Endothelial cell of umbilical vein (primary cell): Measurements from ENCODE around the gene SIVA1. TPM values are rescaled to one million over a fixed set of nuclear protein-coding genes. Genes with fewer than 3 reads are reported as not detected.

Experiments
- BruUV-seq: library from RNA; stranded (reverse); fragments of 400-500 nt; replicated peaks from 2 replicates; lab custom pipeline; 2021; lab: Mats Ljungman, UMichigan
- CTCF ChIA-PET: fragments of 300-600, 350-600 bp; sonication (Branson Sonifier 250); formaldehyde crosslinking; loops from one replicate; lab custom pipeline; 2021; ENCODE audit warnings: antibody characterized with exemption, inconsistent platforms; lab: Charles Lee
- POLR2A ChIA-PET: fragments of 300-600, 350-600 bp; sonication (Branson Sonifier 250); formaldehyde crosslinking; loops from one replicate; lab custom pipeline; 2021; ENCODE audit warnings: antibody characterized with exemption, inconsistent platforms; lab: Charles Lee
- DNase-seq: peaks from one replicate; pipeline ENCODE4 v3.0.0-alpha.2; 2011; ENCODE audit warnings: low read depth, low spot score
- FAIRE-seq: peaks from 2 replicates; lab custom pipeline; 2011; peaks lifted over from hg19 to GRCh38; lab: Jason Lieb, UNC
- H2AFZ ChIP-seq: 2 replicates; pipeline ENCODE4 v1.6.0; 2012; ENCODE audit warnings: low read depth, low read length, control low read depth, inconsistent platforms
- H3K27ac ChIP-seq: 2 replicates; pipeline ENCODE4 v1.5.1; 2011; ENCODE audit warnings: low read depth, mild to moderate bottlenecking, control low read depth, low read length, moderate library complexity; ENCODE audit not compliant: insufficient read depth
- H3K27me3 ChIP-seq, 2 experiments: 2 replicates each; pipeline versions ENCODE4 v1.6.0 to v1.6.1; 2011; ENCODE audit warnings: low read length in 2 of 2, mixed read lengths in 1 of 2; ENCODE audit not compliant: control insufficient read depth in 2 of 2, insufficient read depth in 2 of 2
- H3K36me3 ChIP-seq, 2 experiments: 2 replicates in 1 of 2; 3 replicates in 1 of 2; pipeline ENCODE4 v1.5.1; 2011; ENCODE audit warnings: low read length in 2 of 2, mild to moderate bottlenecking in 1 of 2, moderate library complexity in 1 of 2; ENCODE audit not compliant: control insufficient read depth in 2 of 2, insufficient read depth in 2 of 2; ENCODE audit errors: extremely low read depth in 1 of 2
- H3K4me1 ChIP-seq: 3 replicates; pipeline ENCODE4 v1.5.1; 2011; ENCODE audit warnings: mild to moderate bottlenecking, low read length; ENCODE audit not compliant: control insufficient read depth, insufficient read depth; ENCODE audit errors: extremely low read depth
- H3K4me2 ChIP-seq: 2 replicates; pipeline ENCODE4 v1.6.1; 2011; ENCODE audit warnings: low read length, control low read depth, mixed read lengths; ENCODE audit not compliant: insufficient read depth
- H3K4me3 ChIP-seq, 3 experiments: fragments of 200-600 bp in 1 of 3; sonication (generic), shearing (Covaris generic) in 1 of 3; replicated peaks in 1 of 3; 2 replicates each; pipeline ENCODE4 v1.5.1; 2011 to 2016; ENCODE audit warnings: control low read depth in 3 of 3, low read length in 3 of 3, mild to moderate bottlenecking in 2 of 3, inconsistent platforms in 1 of 3, low read depth in 1 of 3, moderate library complexity in 1 of 3; ENCODE audit not compliant: insufficient read depth in 1 of 3
- H3K79me2 ChIP-seq: 2 replicates; pipeline ENCODE4 v1.6.0; 2012; ENCODE audit warnings: low read length, inconsistent platforms; ENCODE audit not compliant: control insufficient read depth, insufficient read depth
- H3K9ac ChIP-seq: replicated peaks from 2 replicates; pipeline ENCODE3; 2011; ENCODE audit warnings: low read length, control low read depth; ENCODE audit not compliant: insufficient read depth; ENCODE audit errors: extremely low read depth
- H3K9me1 ChIP-seq: replicated peaks from 3 replicates; pipeline ENCODE4 v1.6.0; 2011; ENCODE audit warnings: mild to moderate bottlenecking, low read length; ENCODE audit not compliant: control insufficient read depth, insufficient read depth; ENCODE audit errors: extremely low read depth
- H3K9me3 ChIP-seq: replicated peaks from 2 replicates; pipeline ENCODE4 v1.5.1; 2012; ENCODE audit warnings: low read length, inconsistent platforms; ENCODE audit not compliant: control insufficient read depth, insufficient read depth
- H4K20me1 ChIP-seq: replicated peaks from 2 replicates; pipeline ENCODE3; 2011; ENCODE audit warnings: mild to moderate bottlenecking, low read length; ENCODE audit not compliant: control insufficient read depth, insufficient read depth; ENCODE audit errors: extremely low read depth
- EZH2 ChIP-seq: IDR thresholded peaks from 2 replicates; pipeline ENCODE4 v1.6.1; 2012; ENCODE audit warnings: borderline replicate concordance, low read depth, mild to moderate bottlenecking, moderate library complexity, low read length, inconsistent platforms; ENCODE audit not compliant: severe bottlenecking
- FOS ChIP-seq: IDR thresholded peaks from 2 replicates; pipeline ENCODE4 v1.6.1; 2011; ENCODE audit warnings: mild to moderate bottlenecking, low read length, moderate library complexity, borderline replicate concordance; ENCODE audit not compliant: insufficient read depth
- GATA2 ChIP-seq: IDR thresholded peaks from 2 replicates; pipeline ENCODE4 v1.7.0; 2011; ENCODE audit warnings: low read depth, mild to moderate bottlenecking, moderate library complexity, mixed read lengths, low read length; ENCODE audit not compliant: insufficient read length, insufficient read depth
- JUN ChIP-seq: IDR thresholded peaks from 2 replicates; pipeline ENCODE4 v1.6.1; 2011; ENCODE audit warnings: borderline replicate concordance, low read depth; ENCODE audit not compliant: insufficient read length, insufficient read depth
- MAX ChIP-seq: IDR thresholded peaks from 2 replicates; pipeline ENCODE4 v1.6.1; 2011; ENCODE audit not compliant: insufficient read depth, insufficient read length
- MYC ChIP-seq: IDR thresholded peaks from one replicate; pipeline ENCODE4 v1.6.1; 2011; ENCODE audit warnings: mild to moderate bottlenecking, low read depth, low read length
- POLR2A ChIP-seq: IDR thresholded peaks from 2 replicates; pipeline ENCODE4 v1.6.1; 2012; ENCODE audit warnings: low read depth, mild to moderate bottlenecking, control low read depth, low read length
- POLR2AphosphoS5 ChIP-seq: IDR thresholded peaks from 2 replicates; pipeline ENCODE4 v1.6.1; 2012; ENCODE audit warnings: low read depth, mild to moderate bottlenecking, control low read depth, low read length, moderate library complexity; ENCODE audit not compliant: insufficient read depth
- dilution Hi-C: fragments of 300-500 bp; cut with MboI; formaldehyde crosslinking; loops from one replicate; pipeline ENCODE4 v1.15.0; 2019; ENCODE audit warnings: low sequenced_read_pairs; ENCODE audit not compliant: extremely low pct_ligation_motif_present
- intact Hi-C: fragments of 100-400 bp; cut with micrococcal nuclease; formaldehyde crosslinking; loops from one replicate; pipeline ENCODE4 v1.10.0; 2022
- polyA plus RNA-seq, 4 experiments: library from polyadenylated mRNA; depleted of rRNA in 3 of 4; stranded (reverse) in 3 of 4; unstranded in 1 of 4; fragments of >200 nt; gene quantifications; 2 replicates each; pipeline versions ENCODE4 v1.2.1 to v1.2.3, GENCODE V29; 2011 to 2012; ENCODE audit warnings: missing spikeins in 1 of 4
- total RNA-seq: library from RNA; stranded (reverse); gene quantifications from 2 replicates; pipeline ENCODE4 v1.2.3, GENCODE V29; 2021
- TF ChIP-seq, protein P1 (sequence below), 2 donors: IDR thresholded peaks; 1 replicate in 1 of 2; 2 replicates in 1 of 2; pipeline ENCODE4 v1.5.1; 2011; ENCODE audit warnings: low read length in 2 of 2, mild to moderate bottlenecking in 2 of 2, moderate library complexity in 2 of 2, control low read depth in 1 of 2, inconsistent platforms in 1 of 2, low read depth in 1 of 2; ENCODE audit not compliant: insufficient read depth in 1 of 2; ENCODE audit errors: extremely low read depth in 1 of 2

The SIVA1 gene
- total and polyA plus RNA-seq, 2 donors (not counting 3 experiments of a cell fraction or from before 2014, with no cell fraction given), result 101 to 299 TPM

DNA sequence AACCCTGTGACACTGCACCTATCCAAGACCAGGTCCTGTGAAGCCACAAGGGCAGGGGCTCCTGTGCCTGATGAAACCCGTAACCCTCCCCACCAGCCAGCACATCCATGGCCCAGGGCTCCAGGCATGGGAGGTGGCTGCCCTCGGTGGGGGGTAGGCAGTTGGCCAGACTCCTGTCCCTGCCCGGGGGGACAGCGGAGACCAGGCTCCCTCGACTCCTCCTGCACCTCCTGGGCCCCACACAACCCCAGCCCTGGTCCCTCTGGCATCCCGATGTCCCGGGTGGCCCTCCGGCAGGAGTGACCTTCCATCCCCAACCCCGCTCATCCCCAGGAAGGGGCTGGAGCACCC, 31.2 kb downstream of the SIVA1 start:
- ChIA-PET POLR2A (no interaction called here), CTCF (no interaction called here)
- Histone ChIP-seq H3K27me3 (no peaks in the 10 kb centered on the region), H3K4me2 (no peak overlapping the region), H3K4me3 (no peak overlapping the region), H3K27ac (no peak overlapping the region), H4K20me1 (no peaks in the 10 kb centered on the region), H3K9me3 (no peaks in the 10 kb centered on the region), H2AFZ (no peak overlapping the region), H3K9ac (no peak overlapping the region), H3K36me3 (peaks cover 2 to 15% of the 10 kb centered on the region in 2 experiments), H3K9me1 (no peaks in the 10 kb centered on the region), H3K4me1 (no peaks in the 10 kb centered on the region), H3K79me2 (peaks cover 21% of the 10 kb centered on the region)
- BruUV-seq, result no TSS peak
- DNase-seq, result no peak
- intact Hi-C loops (no loop called here), dilution Hi-C loops (no loop called here)
- TF ChIP-seq POLR2AphosphoS5, result no peak
- no peak for TF ChIP-seq EZH2
- no peak for TF ChIP-seq POLR2A
- no peak for TF ChIP-seq MYC
- TF ChIP-seq GATA2, result no peak
- no peak for TF ChIP-seq JUN
- TF ChIP-seq FOS, result no peak
- TF ChIP-seq MAX, result no peak
- TF ChIP-seq, protein P1, sequence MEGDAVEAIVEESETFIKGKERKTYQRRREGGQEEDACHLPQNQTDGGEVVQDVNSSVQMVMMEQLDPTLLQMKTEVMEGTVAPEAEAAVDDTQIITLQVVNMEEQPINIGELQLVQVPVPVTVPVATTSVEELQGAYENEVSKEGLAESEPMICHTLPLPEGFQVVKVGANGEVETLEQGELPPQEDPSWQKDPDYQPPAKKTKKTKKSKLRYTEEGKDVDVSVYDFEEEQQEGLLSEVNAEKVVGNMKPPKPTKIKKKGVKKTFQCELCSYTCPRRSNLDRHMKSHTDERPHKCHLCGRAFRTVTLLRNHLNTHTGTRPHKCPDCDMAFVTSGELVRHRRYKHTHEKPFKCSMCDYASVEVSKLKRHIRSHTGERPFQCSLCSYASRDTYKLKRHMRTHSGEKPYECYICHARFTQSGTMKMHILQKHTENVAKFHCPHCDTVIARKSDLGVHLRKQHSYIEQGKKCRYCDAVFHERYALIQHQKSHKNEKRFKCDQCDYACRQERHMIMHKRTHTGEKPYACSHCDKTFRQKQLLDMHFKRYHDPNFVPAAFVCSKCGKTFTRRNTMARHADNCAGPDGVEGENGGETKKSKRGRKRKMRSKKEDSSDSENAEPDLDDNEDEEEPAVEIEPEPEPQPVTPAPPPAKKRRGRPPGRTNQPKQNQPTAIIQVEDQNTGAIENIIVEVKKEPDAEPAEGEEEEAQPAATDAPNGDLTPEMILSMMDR (IDR thresholded peaks at IDR 0.05; ENCODE audit: extremely low read depth in 1 of 2, insufficient read depth in 1 of 2, low read depth in 1 of 2, low read length in 2 of 2), result no peak
- FAIRE-seq, result no peak
